ENCODE results near the gene NIPAL1. TPM values are rescaled to one million over a fixed set of nuclear protein-coding genes. Genes with fewer than 3 reads are reported as not detected.

The NIPAL1 gene
- total RNA-seq, 1 donor from 2014 or later, result 2.0 TPM

DNA sequence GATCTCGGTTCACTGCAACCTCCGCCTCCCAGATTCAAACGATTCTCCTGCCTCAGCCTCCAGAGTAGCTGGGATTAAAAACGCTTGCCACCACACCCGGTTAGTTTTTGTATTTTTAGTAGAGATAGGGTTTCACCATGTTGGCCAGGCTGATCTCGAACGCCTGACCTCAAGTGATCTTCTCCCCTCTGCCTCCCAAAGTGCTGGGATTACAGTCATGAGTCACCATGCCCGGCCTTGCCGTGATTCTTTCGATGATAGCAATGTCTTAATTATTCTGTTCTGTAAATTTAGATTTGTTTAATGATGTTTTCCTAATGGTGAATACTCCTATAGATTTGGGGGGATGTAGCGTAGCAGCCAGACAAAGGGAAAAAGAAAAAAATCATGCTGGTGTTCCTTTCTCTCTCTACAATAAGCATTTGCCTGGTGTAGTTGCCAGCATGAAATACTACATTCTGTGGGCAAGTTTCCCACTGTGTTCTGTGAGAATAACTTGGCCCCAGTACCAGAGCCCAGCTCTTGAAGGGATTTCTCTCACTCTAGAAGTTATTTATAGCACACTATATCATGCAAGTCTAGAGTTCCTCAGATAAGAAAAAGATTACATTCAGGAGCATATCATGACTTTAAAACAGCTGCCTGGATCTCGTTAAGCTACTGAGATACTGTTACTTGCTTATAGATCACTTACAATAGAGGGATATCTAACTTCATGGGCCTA is 15.4 kb downstream of the NIPAL1 start:
- no peak overlapping the region for H3K4me3 Mint-ChIP-seq
- peaks cover 4% of the 10 kb centered on the region for H3K27me3 Mint-ChIP-seq (ENCODE audit: insufficient read depth)
- H3K9me3 Mint-ChIP-seq, result no peaks in the 10 kb centered on the region
- DNase-seq (ENCODE audit: low spot score), result no peak
- peaks cover 37% of the 10 kb centered on the region for H3K4me1 Mint-ChIP-seq (ENCODE audit: low read depth)
- intact Hi-C loops (cut with micrococcal nuclease), result no loop called here
- H3K27ac Mint-ChIP-seq, result no peak overlapping the region
- peaks cover 2% of the 10 kb centered on the region for H3K36me3 Mint-ChIP-seq (ENCODE audit: low read depth)

DNA sequence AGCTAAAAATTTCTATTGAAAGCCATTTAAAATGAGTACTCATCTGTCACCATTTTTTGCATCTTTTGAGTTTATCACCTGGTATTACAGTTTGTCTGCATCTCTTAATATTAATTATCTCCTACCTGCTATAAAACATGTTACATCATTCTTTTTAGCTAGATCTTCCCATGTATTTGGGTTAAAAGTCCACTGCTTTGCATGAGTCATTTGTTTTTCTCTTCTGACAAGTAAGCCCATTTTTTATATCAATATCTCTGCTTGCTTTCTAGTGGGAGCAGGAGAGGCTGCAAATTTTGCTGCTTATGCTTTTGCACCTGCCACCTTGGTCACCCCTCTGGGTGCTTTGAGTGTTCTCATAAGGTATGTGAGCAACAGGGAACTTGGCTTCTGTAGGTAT is 16.1 kb downstream of the NIPAL1 start:
- no peak overlapping the region for H3K4me3 Mint-ChIP-seq
- H3K27ac Mint-ChIP-seq, result no peak overlapping the region
- intact Hi-C loops (cut with micrococcal nuclease), result no loop called here
- no peaks in the 10 kb centered on the region for H3K9me3 Mint-ChIP-seq
- peaks cover 4% of the 10 kb centered on the region for H3K27me3 Mint-ChIP-seq (ENCODE audit: insufficient read depth)
- H3K36me3 Mint-ChIP-seq (ENCODE audit: low read depth), result peaks cover 2% of the 10 kb centered on the region
- peaks cover 39% of the 10 kb centered on the region for H3K4me1 Mint-ChIP-seq (ENCODE audit: low read depth)
- no peak for DNase-seq (ENCODE audit: low spot score)

DNA sequence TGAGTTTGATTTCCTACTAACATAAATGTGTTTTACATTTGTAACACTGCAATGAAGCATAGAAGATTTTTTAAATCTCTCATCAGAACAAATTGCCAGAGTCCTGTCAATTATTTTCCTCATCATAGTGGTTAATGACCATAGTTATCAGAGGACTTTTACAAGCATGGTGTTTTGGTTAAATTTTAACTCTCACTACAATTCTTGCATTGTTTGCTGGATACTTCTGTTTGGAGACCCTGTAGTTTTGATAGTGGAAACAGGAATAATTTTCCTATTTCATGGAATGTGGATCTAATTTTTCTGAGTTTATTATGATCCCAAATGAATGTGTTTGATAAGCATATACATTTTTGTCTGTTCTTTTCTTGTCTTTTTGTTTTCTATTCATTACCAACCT is 16.8 kb downstream of the NIPAL1 start:
- Mint-ChIP-seq H3K36me3 (ENCODE audit: low read depth) (peaks cover 2% of the 10 kb centered on the region), H3K4me1 (ENCODE audit: low read depth) (peaks cover 38% of the 10 kb centered on the region)
- intact Hi-C loops (cut with micrococcal nuclease), result no loop called here

DNA sequence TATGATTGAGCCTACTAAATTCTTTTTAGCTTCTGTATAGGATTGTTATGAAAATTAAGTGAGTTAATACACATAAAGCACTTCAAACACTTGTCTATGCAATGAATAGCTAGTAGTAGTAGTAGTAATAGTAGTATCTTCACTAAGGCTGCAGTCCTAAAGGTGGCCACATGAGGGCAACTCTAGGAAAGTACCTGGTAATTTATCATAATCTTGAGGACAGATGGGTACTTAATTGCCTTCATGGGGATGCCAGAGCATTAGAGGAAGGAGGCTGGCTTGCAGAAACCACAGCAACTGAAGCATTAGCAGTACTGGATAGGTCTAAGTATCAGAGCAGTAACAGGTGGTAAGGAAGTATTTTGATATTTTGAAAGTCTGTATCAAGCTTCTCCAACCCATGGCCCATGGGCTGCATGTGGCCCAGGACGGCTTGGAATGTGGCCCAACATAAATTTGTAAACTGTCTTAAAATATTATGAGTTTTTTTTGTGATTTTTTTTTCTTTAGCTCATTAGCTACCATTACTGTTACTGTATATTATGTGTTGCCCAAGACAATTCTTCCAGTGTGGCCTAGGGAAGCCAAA is 17.3 kb downstream of the NIPAL1 start:
- intact Hi-C loops (cut with micrococcal nuclease), result loop anchor here (1.0 kb wide), 1 partner anchor 53 kb away; no protein-coding TSS in a partner anchor
- peaks cover 4% of the 10 kb centered on the region for H3K27me3 Mint-ChIP-seq (ENCODE audit: insufficient read depth)
- peaks cover 2% of the 10 kb centered on the region for H3K36me3 Mint-ChIP-seq (ENCODE audit: low read depth)
- no peak overlapping the region for H3K27ac Mint-ChIP-seq
- DNase-seq (ENCODE audit: low spot score), result peak; percentile 28
- no peaks in the 10 kb centered on the region for H3K9me3 Mint-ChIP-seq
- peaks cover 33% of the 10 kb centered on the region for H3K4me1 Mint-ChIP-seq (ENCODE audit: low read depth)
- no peak overlapping the region for H3K4me3 Mint-ChIP-seq

More for the DNA sequence above, 16.8 kb downstream of the NIPAL1 start:
- DNase-seq (ENCODE audit: low spot score), result no peak
- H3K27me3 Mint-ChIP-seq (ENCODE audit: insufficient read depth), result peaks cover 4% of the 10 kb centered on the region
- H3K9me3 Mint-ChIP-seq, result no peaks in the 10 kb centered on the region
- H3K4me3 Mint-ChIP-seq, result no peak overlapping the region
- no peak overlapping the region for H3K27ac Mint-ChIP-seq

DNA sequence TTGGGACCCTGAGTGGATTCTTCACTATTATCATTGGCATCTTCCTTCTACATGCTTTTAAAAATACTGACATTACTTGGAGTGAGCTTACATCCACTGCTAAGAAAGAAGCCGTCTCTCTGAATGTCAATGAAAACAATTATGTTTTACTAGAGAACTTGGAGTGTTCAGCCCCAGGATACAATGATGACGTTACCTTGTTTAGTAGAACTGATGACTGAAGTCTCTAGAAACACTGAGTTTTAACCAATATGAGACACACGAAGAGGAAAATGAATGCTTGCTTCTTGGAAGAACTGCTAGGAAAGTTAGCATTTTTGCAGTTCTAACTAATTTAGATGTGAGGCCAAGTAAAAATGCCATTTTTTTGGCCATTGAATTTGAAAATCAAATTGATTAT is 19.4 kb downstream of the NIPAL1 start:
- Mint-ChIP-seq H3K27me3 (ENCODE audit: insufficient read depth) (no peaks in the 10 kb centered on the region), H3K9me3 (no peaks in the 10 kb centered on the region), H3K4me1 (ENCODE audit: low read depth) (peaks cover 29% of the 10 kb centered on the region), H3K36me3 (ENCODE audit: low read depth) (peaks cover 2% of the 10 kb centered on the region), H3K4me3 (peak overlapping the region; percentile 40), H3K27ac (peak overlapping the region; percentile 79)
- intact Hi-C loops (cut with micrococcal nuclease), result loop anchor here (1.0 kb wide), 8 partner anchors 9 to 162 kb away; no protein-coding TSS in a partner anchor
- no peak for DNase-seq (ENCODE audit: low spot score)

DNA sequence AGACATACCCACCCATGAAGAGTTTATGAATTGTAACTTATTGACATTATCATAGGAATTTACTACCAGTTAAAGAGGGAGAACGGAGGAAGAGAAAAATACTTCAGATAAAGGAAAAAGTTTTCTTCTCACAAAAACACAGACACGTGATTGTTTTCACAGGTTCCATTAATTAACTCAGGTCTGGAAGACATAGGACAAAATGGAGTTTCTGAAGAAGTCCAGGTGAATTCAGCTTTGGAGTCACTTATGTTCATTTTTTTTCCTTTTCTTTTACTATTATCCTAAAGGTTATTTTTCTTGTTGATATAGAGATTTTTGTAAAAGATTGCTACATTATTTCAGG is 20.5 kb downstream of the NIPAL1 start:
- intact Hi-C loops (cut with micrococcal nuclease), result no loop called here
- H3K9me3 Mint-ChIP-seq, result no peaks in the 10 kb centered on the region
- peaks cover 2% of the 10 kb centered on the region for H3K36me3 Mint-ChIP-seq (ENCODE audit: low read depth)

DNA sequence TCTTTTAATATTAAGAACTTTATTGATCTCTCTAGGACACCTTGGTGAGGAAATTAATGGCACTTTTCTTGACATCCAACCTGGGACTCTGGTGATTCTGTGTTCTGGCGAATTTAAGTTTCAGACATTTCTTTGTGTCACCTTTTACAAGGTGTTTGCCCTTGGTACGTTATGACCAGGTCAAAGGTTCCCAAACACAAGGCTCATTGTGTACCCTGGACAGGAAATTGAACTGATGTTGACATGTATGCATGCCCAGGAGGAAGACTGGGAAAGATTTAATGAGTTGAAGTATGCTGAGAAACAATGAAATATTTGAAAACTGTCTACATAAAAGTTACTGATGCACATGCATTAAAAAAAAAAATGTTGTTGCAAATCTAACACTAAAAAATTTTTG is 22.1 kb downstream of the NIPAL1 start:
- peaks cover 2% of the 10 kb centered on the region for H3K36me3 Mint-ChIP-seq (ENCODE audit: low read depth)
- peaks cover 40% of the 10 kb centered on the region for H3K4me1 Mint-ChIP-seq (ENCODE audit: low read depth)
- no peak overlapping the region for H3K27ac Mint-ChIP-seq
- DNase-seq (ENCODE audit: low spot score), result no peak
- intact Hi-C loops (cut with micrococcal nuclease), result no loop called here
- H3K27me3 Mint-ChIP-seq (ENCODE audit: insufficient read depth), result peaks cover 13% of the 10 kb centered on the region
- H3K4me3 Mint-ChIP-seq, result no peak overlapping the region
- no peaks in the 10 kb centered on the region for H3K9me3 Mint-ChIP-seq

More for the DNA sequence above, 20.5 kb downstream of the NIPAL1 start:
- H3K4me1 Mint-ChIP-seq (ENCODE audit: low read depth), result peaks cover 37% of the 10 kb centered on the region
- no peak overlapping the region for H3K27ac Mint-ChIP-seq
- no peak for DNase-seq (ENCODE audit: low spot score)
- H3K4me3 Mint-ChIP-seq, result no peak overlapping the region
- H3K27me3 Mint-ChIP-seq (ENCODE audit: insufficient read depth), result peaks cover 6% of the 10 kb centered on the region

DNA sequence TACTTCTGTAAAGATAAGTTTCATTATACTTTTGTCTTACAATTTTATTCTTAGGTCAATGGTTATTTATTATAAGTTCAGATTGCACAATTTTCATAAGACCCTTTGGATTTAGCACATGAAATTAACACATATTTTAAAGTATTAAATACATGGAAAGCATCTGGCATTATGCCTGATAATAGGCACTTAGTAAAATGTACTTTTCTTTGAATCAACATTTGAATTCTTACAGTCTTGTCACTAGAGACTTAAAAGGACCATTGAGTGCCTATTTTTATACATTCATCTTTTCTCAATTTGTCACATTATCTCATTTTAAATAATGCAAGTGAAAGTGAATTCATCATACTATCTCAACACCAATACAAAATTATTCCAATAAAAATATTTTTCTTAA is 23.0 kb downstream of the NIPAL1 start:
- H3K27ac Mint-ChIP-seq, result no peak overlapping the region
- no peaks in the 10 kb centered on the region for H3K9me3 Mint-ChIP-seq
- intact Hi-C loops (cut with micrococcal nuclease), result no loop called here

DNA sequence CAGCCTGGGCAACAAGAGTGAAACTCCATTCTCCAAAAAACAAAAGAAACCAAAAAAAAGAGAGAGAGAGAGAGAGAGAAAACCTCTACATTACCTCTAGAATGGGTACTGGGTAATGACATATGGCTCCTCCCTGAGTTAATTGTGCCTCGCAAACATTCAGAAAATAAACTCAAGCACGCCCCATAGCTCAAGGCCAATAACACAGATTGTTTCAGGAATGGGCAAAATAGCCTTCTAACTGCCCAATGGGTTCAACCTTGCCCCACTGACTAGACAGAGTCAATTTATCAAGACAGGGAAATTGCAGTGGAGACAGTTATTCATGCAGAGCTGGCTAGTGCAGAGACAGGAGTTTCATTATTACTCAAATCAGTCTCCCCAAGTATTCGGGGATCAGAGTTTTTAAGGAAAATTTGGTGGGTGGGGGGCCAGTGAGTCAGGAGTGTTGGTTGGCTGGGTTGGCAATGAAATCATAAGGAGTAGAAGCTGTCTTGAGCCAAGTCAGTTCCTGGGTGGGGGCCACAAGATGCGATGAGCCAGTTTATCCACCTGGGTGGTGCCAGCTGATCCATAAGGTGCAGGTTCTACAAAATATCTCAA is 25.1 kb downstream of the NIPAL1 start:
- intact Hi-C loops (cut with micrococcal nuclease), result loop anchor here (10.0 kb wide), 1 partner anchor 633 kb away; no protein-coding TSS in a partner anchor
- no peak overlapping the region for H3K4me3 Mint-ChIP-seq
- H3K36me3 Mint-ChIP-seq (ENCODE audit: low read depth), result no peaks in the 10 kb centered on the region
- no peaks in the 10 kb centered on the region for H3K9me3 Mint-ChIP-seq
- DNase-seq (ENCODE audit: low spot score), result no peak
- H3K4me1 Mint-ChIP-seq (ENCODE audit: low read depth), result peaks cover 32% of the 10 kb centered on the region
- H3K27me3 Mint-ChIP-seq (ENCODE audit: insufficient read depth), result peaks cover 34% of the 10 kb centered on the region
- no peak overlapping the region for H3K27ac Mint-ChIP-seq

More for the DNA sequence above, 23.0 kb downstream of the NIPAL1 start:
- Mint-ChIP-seq H3K36me3 (ENCODE audit: low read depth) (peaks cover 2% of the 10 kb centered on the region), H3K4me3 (no peak overlapping the region), H3K27me3 (ENCODE audit: insufficient read depth) (peaks cover 18% of the 10 kb centered on the region), H3K4me1 (ENCODE audit: low read depth) (peaks cover 36% of the 10 kb centered on the region)
- DNase-seq (ENCODE audit: low spot score), result no peak

DNA sequence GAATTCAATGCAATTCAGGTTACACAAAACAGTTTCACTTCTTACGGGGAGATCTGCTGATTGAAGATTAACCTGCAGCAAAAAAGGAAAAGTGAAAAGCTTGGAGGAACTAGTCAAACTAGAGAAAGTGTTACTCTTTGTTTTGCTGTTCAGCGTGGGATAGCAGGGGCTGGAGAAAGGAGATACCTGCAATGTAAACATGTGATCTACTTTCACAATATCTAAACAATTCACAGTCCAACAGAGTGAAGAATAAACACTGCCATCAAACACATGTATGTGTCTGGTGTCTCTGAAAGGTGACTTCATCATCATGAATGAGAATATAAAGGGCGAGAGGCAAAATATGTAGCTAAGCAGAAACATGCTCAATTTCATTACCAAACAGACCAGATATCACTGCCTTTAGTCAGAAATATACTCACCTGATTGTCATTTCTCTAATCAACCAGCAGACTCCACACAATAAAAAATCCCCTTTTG is 26.4 kb downstream of the NIPAL1 start:
- intact Hi-C loops (cut with micrococcal nuclease), result loop anchor here (10.0 kb wide), 1 partner anchor 632 kb away; no protein-coding TSS in a partner anchor
- Mint-ChIP-seq H3K27me3 (ENCODE audit: insufficient read depth) (peaks cover 41% of the 10 kb centered on the region), H3K27ac (no peak overlapping the region), H3K9me3 (no peaks in the 10 kb centered on the region), H3K36me3 (ENCODE audit: low read depth) (no peaks in the 10 kb centered on the region), H3K4me3 (no peak overlapping the region), H3K4me1 (ENCODE audit: low read depth) (peaks cover 40% of the 10 kb centered on the region)
- DNase-seq (ENCODE audit: low spot score), result no peak

DNA sequence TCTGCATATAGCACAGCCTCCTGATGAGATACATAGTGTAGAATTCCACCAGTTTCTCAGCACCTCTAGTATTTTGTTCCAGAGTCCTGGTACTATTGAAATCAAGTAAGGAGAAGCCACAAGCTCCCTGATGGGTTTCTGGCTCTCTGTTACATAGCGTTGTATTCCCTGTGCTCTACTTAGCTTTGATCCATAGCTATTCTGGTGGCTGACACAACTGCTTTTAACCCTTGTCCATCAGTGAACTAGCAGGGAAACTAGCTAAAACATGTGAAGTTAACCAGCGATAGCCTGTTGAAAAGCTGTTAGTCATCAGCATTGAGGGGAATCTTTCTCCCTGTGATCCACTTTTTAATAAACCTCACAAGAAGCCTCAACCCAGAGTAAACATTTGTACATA is 26.9 kb downstream of the NIPAL1 start:
- Mint-ChIP-seq H3K9me3 (no peaks in the 10 kb centered on the region), H3K27me3 (ENCODE audit: insufficient read depth) (peaks cover 41% of the 10 kb centered on the region)

DNA sequence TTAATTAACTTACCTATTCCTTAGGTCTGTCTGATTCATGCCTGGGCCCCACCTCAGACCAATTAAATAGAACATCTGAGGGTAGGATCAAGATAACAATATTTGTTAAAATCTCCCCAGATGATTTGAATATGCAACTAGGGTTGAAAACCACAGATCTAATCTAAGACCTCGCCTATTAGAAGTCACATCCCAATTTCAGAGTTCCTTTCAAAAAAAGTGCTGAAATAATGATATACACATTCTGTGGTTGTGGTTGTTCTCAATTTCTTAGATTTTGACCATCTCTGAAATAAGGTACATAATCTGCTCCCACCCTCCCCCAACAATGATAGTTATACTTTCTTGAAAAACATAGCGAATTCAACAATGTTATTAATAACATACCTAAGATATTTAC is 27.7 kb downstream of the NIPAL1 start:
- Mint-ChIP-seq H3K9me3 (no peaks in the 10 kb centered on the region), H3K4me1 (ENCODE audit: low read depth) (peaks cover 44% of the 10 kb centered on the region), H3K4me3 (no peak overlapping the region), H3K36me3 (ENCODE audit: low read depth) (no peaks in the 10 kb centered on the region), H3K27me3 (ENCODE audit: insufficient read depth) (peaks cover 49% of the 10 kb centered on the region), H3K27ac (no peak overlapping the region)
- intact Hi-C loops (cut with micrococcal nuclease), result loop anchor here (10.0 kb wide), 1 partner anchor 631 kb away; no protein-coding TSS in a partner anchor
- DNase-seq (ENCODE audit: low spot score), result no peak

More for the DNA sequence above, 26.9 kb downstream of the NIPAL1 start:
- intact Hi-C loops (cut with micrococcal nuclease), result loop anchor here (10.0 kb wide), 1 partner anchor 631 kb away; no protein-coding TSS in a partner anchor
- Mint-ChIP-seq H3K4me1 (ENCODE audit: low read depth) (peaks cover 44% of the 10 kb centered on the region), H3K27ac (no peak overlapping the region), H3K36me3 (ENCODE audit: low read depth) (no peaks in the 10 kb centered on the region), H3K4me3 (no peak overlapping the region)
- no peak for DNase-seq (ENCODE audit: low spot score)

DNA sequence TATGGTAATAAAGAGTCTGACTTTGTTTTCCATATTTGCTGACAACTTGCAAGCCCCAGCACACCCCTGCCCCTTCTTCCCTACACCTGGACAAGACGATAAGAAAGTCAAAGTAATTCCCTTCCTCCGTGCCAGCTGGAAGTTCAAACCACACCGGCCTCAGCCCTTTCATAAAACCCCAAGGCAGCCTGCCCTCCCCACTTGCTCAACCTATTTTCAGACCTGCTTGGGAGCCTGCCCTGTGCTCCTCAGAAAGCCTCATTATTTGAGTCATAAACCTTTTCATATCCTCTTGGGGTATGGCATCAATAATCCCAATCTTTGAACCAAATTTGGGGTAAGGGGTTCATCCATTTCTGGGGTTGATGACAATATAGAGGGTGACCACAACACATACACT is 29.5 kb downstream of the NIPAL1 start:
- no peak for DNase-seq (ENCODE audit: low spot score)

More for the DNA sequence above, 29.5 kb downstream of the NIPAL1 start:
- no peak overlapping the region for H3K27ac Mint-ChIP-seq
- no peaks in the 10 kb centered on the region for H3K36me3 Mint-ChIP-seq (ENCODE audit: low read depth)
- H3K4me3 Mint-ChIP-seq, result no peak overlapping the region
- intact Hi-C loops (cut with micrococcal nuclease), result loop anchor here (5.0 to 10.0 kb wide), 2 partner anchors 134 to 629 kb away; partner anchors contain the start of gene NFXL1
- H3K9me3 Mint-ChIP-seq, result no peaks in the 10 kb centered on the region
- peaks cover 64% of the 10 kb centered on the region for H3K27me3 Mint-ChIP-seq (ENCODE audit: insufficient read depth)
- peaks cover 44% of the 10 kb centered on the region for H3K4me1 Mint-ChIP-seq (ENCODE audit: low read depth)
